ENCODE measurements around the gene PKN1. TPM values are rescaled to one million over a fixed set of nuclear protein-coding genes. Genes with fewer than 3 reads are reported as not detected.
A peak's percentile ranks its signal among the peaks of the same experiment; 100 is the strongest.

The PKN1 gene
- total and polyA plus RNA-seq, 9 of the 15 experiments (the other 6 are each of a cell fraction or from before 2014, with no cell fraction given): 0.30 to 228 (median 77.5) TPM

- TF ChIP-seq ZBTB12 (CRISPR knock-in tag; IDR thresholded peaks at IDR 0.05): no peak
- TF ChIP-seq ATF3 (IDR thresholded peaks at IDR 0.05): no peak
- TF ChIP-seq ATF3 (CRISPR knock-in tag; conservative IDR thresholded peaks at IDR 0.05): peak; percentile 52
- no peak for TF ChIP-seq THRA (IDR thresholded peaks at IDR 0.05)
- TF ChIP-seq RAD21 (CRISPR knock-in tag; conservative IDR thresholded peaks at IDR 0.05 in 1 of 2, IDR thresholded peaks at IDR 0.05 in 1 of 2): peak; percentile 87 to 93
- peak; percentile 82; the same call in 1 of the 2 replicates for TF ChIP-seq RB1 (IDR thresholded peaks at IDR 0.05; ENCODE audit: low read depth)
- TF ChIP-seq ZBTB8A (IDR thresholded peaks at IDR 0.05; ENCODE audit: partially characterized antibody): no peak
- peak in 1 of 3 experiments; percentile 31 for TF ChIP-seq YY1 (IDR thresholded peaks at IDR 0.05; ENCODE audit: borderline replicate concordance in 1 of 3, control insufficient read depth in 1 of 3, extremely low read depth in 1 of 3, insufficient read depth in 3 of 3, insufficient read length in 1 of 3, insufficient replicate concordance in 2 of 3, low read depth in 1 of 3, low read length in 2 of 3)
- peak; percentile 85 for TF ChIP-seq CTCFL (IDR thresholded peaks at IDR 0.05; ENCODE audit: borderline replicate concordance, insufficient read depth, low read depth, low read length, poor library complexity, severe bottlenecking)
- TF ChIP-seq CTCF (IDR thresholded peaks at IDR 0.05 in 2 of 3, conservative IDR thresholded peaks at IDR 0.05 in 1 of 3; ENCODE audit: insufficient read depth in 2 of 3, low read depth in 1 of 3, low read length in 3 of 3): peak; percentile 60 to 96 (median 93)
- peak; percentile 59; the same call in 1 of the 2 replicates for TF ChIP-seq CREB1 (IDR thresholded peaks at IDR 0.05)
- peak; percentile 88 for TF ChIP-seq CREB1 (CRISPR knock-in tag; IDR thresholded peaks at IDR 0.05)
- TF ChIP-seq BRCA1 (IDR thresholded peaks at IDR 0.05): no peak
- TF ChIP-seq BRCA1 (CRISPR knock-in tag; IDR thresholded peaks at IDR 0.05): no peak
- TF ChIP-seq POLR2AphosphoS2 (IDR thresholded peaks at IDR 0.05; ENCODE audit: low read length): peak; percentile 97
- TF ChIP-seq MLLT1 (IDR thresholded peaks at IDR 0.05): no peak
These were observed 27.1 kb upstream of the PKN1 start (continued) for GRCh38 chr19:14405758-14406644.
